Loucy (cell line): ENCODE measurements around the gene TNIP2.

Experiments
- H2AFZ ChIP-seq: fragments of 200-600 bp; sonication (generic); 2 replicates; pipeline ENCODE4 v1.6.0; 2016; ENCODE audit warnings: antibody characterized with exemption, mild to moderate bottlenecking, low read length, moderate library complexity
- H3F3A ChIP-seq: fragments of 200-600 bp; 2 replicates; pipeline ENCODE4 v1.6.0; 2016; ENCODE audit warnings: antibody characterized with exemption, low read depth, mild to moderate bottlenecking
- H3K27me3 ChIP-seq: fragments of 200-600 bp; sonication (generic); 2 replicates; pipeline ENCODE4 v1.6.1; 2014; ENCODE audit warnings: low read length, mild to moderate bottlenecking; ENCODE audit not compliant: insufficient read depth, poor library complexity, severe bottlenecking
- H3K36me3 ChIP-seq: fragments of 200-600 bp; sonication (generic); 2 replicates; pipeline ENCODE4 v1.6.1; 2016; ENCODE audit warnings: low read length; ENCODE audit not compliant: insufficient read depth
- H3K4me1 ChIP-seq: fragments of 200-600 bp; sonication (generic); 2 replicates; pipeline ENCODE4 v1.5.1; 2014; ENCODE audit warnings: low read length, mild to moderate bottlenecking; ENCODE audit not compliant: insufficient read depth, poor library complexity, severe bottlenecking
- H3K4me2 ChIP-seq: fragments of 200-600 bp; sonication (generic); 2 replicates; pipeline ENCODE4 v1.6.0; 2014; ENCODE audit warnings: antibody characterized with exemption, low read length, low read depth, mild to moderate bottlenecking; ENCODE audit not compliant: poor library complexity, severe bottlenecking
- H3K4me3 ChIP-seq: fragments of 200-600 bp; sonication (generic); 2 replicates; pipeline ENCODE4 v1.5.1; 2014; ENCODE audit warnings: low read length, mild to moderate bottlenecking, mixed read lengths; ENCODE audit not compliant: poor library complexity, severe bottlenecking
- H3K79me2 ChIP-seq: fragments of 200-600 bp; sonication (generic); 2 replicates; pipeline ENCODE4 v1.6.1; 2014; ENCODE audit warnings: low read length; ENCODE audit not compliant: insufficient read depth
- H3K9ac ChIP-seq: fragments of 200-600 bp; sonication (generic); 2 replicates; pipeline ENCODE4 v1.6.0; 2014; ENCODE audit warnings: mild to moderate bottlenecking, low read depth, low read length, moderate library complexity; ENCODE audit not compliant: poor library complexity, severe bottlenecking
- H3K9me2 ChIP-seq: fragments of 200-600 bp; sonication (generic); replicated peaks from 2 replicates; pipeline ENCODE4 v1.6.1; 2016; ENCODE audit warnings: low read depth, low read length, mixed read lengths
- H3K9me3 ChIP-seq: fragments of 200-600 bp; sonication (generic); 2 replicates; pipeline ENCODE4 v1.6.1; 2014; ENCODE audit warnings: mild to moderate bottlenecking, antibody characterized with exemption, low read length, low read depth; ENCODE audit not compliant: insufficient read depth
- H4K20me1 ChIP-seq: fragments of 200-600 bp; sonication (generic); 2 replicates; pipeline ENCODE4 v1.6.0; 2014; ENCODE audit warnings: antibody characterized with exemption, low read length, mild to moderate bottlenecking; ENCODE audit not compliant: insufficient read depth, poor library complexity, severe bottlenecking
- CTCF ChIP-seq: fragments of 200-600 bp; sonication (generic); conservative IDR thresholded peaks from 2 replicates; pipeline ENCODE4 v1.5.1; 2014; ENCODE audit warnings: mild to moderate bottlenecking, antibody characterized with exemption, low read length
- EZH2phosphoT487 ChIP-seq: fragments of 200-600 bp; IDR thresholded peaks from 2 replicates; pipeline ENCODE4 v1.6.1; 2018; ENCODE audit warnings: antibody characterized with exemption, mild to moderate bottlenecking, moderate library complexity, borderline replicate concordance

The TNIP2 gene

GRCh38 chr4:2695346-2696060 is 60.6 kb downstream of the TNIP2 start:
- Histone ChIP-seq H3K9me2 (no peaks in the 10 kb centered on the region), H2AFZ (no peak overlapping the region), H3K4me3 (no peak overlapping the region), H3K4me2 (no peak overlapping the region), H3K9me3 (no peaks in the 10 kb centered on the region), H3K27me3 (no peaks in the 10 kb centered on the region), H3K36me3 (peaks cover 96% of the 10 kb centered on the region), H3K4me1 (no peaks in the 10 kb centered on the region), H3K9ac (no peak overlapping the region), H3F3A (no peaks in the 10 kb centered on the region), H4K20me1 (no peaks in the 10 kb centered on the region), H3K79me2 (no peaks in the 10 kb centered on the region)
- no peak for TF ChIP-seq CTCF
- no peak for TF ChIP-seq EZH2phosphoT487

DNA sequence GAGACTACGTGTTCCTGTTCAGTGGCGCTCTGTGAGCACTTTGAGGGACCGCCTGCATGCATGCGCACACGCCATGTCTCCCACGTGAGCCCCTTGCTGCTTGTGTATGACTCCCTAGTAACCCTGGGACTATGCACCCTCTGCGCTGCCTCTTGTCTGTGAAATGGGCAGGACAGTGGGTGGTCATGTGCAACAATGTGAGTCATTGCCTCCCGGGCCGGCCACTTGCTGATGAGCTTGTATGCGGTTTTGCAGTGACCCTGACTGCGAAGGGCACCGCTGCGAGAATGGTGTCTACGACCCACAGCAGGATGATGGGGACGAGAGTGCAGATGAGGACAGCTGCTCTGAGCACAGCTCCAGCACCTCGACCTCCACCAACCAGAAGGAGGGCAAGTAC is 61.4 kb downstream of the TNIP2 start:
- Histone ChIP-seq H4K20me1 (peaks cover 4% of the 10 kb centered on the region), H3F3A (no peaks in the 10 kb centered on the region), H3K4me1 (no peaks in the 10 kb centered on the region), H3K36me3 (peaks cover 96% of the 10 kb centered on the region), H2AFZ (no peak overlapping the region), H3K9ac (no peak overlapping the region), H3K9me2 (no peaks in the 10 kb centered on the region), H3K9me3 (no peaks in the 10 kb centered on the region), H3K79me2 (no peaks in the 10 kb centered on the region), H3K27me3 (no peaks in the 10 kb centered on the region), H3K4me2 (no peak overlapping the region), H3K4me3 (no peak overlapping the region)
- TF ChIP-seq EZH2phosphoT487 = no peak
- TF ChIP-seq CTCF = no peak

- Histone ChIP-seq H3K36me3 (peaks cover 86% of the 10 kb centered on the region), H3K9me3 (no peaks in the 10 kb centered on the region), H3K4me2 (no peak overlapping the region), H3K4me1 (no peaks in the 10 kb centered on the region), H3K79me2 (no peaks in the 10 kb centered on the region), H3K9me2 (no peaks in the 10 kb centered on the region), H3K27me3 (no peaks in the 10 kb centered on the region), H3K4me3 (no peak overlapping the region), H3F3A (no peaks in the 10 kb centered on the region), H3K9ac (no peak overlapping the region), H2AFZ (no peak overlapping the region), H4K20me1 (peaks cover 4% of the 10 kb centered on the region)
- no peak for TF ChIP-seq CTCF
- TF ChIP-seq EZH2phosphoT487 = no peak
Observed at GRCh38 chr4:2691952-2692435, 64.1 kb downstream of the TNIP2 start.
